Fibroblast of gingiva (primary cell): Measurements from ENCODE around the gene GPR65.

ENCODE experiments used
- DNase-seq: peaks from one replicate; pipeline ENCODE4 v3.0.0-alpha.2; 2011; ENCODE audit warnings: low read depth

Gene GPR65

GRCh38 chr14:88040146-88040545, 35.2 kb downstream of the GPR65 start:
- no peak for DNase-seq

GRCh38 chr14:88043529-88044443, 38.9 kb downstream of the GPR65 start:
- no peak for DNase-seq

DNA sequence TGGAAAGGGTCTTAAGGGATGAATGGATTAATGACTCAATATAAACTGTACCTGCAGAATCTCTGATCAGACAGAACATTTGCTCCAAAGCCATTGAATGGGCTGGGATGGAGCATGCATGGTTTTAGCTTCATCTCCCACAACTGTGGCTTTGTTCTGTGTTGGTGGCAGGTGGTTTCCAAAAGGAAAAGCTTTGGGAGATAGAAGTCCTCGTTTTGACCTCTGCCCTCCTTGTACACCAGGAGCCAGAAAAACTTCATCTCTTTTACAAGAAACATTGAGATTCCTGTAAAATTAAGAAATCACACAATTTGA, 39.5 kb downstream of the GPR65 start:
- no peak for DNase-seq

DNA sequence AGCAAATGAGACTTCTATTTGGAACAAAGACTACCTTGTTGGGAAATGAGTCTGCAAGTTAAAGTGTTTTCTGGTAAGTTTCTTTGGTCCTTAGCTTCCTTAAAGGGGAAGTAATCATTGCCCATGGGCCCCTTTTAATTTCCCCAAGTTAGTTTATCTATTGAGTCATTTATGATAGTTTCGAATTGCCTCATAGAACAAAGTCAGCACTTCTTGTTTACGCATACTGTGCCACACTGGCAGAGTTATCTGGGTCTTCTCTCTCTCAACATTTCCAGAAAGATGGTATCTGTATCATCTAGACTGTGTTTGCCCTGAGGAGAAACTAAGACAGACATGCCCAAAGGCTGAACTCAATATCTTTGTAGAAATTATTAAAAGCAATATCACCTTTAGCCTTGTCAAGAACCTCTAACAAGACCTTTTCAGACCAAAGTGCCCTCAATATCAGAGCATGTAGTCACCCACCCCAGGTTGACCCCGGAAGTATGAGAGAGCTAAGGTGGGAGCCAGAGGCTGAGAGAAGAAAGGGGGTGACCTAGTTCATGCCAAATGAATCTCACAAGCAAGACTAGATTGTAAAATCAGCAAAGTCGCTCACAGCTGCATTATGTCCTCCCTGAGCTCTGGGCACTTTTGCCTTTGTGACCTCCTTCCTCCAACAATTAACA, 40.0 kb downstream of the GPR65 start:
- no peak for DNase-seq

- DNase-seq, result no peak
These were observed 40.8 kb downstream of the GPR65 start for GRCh38 chr14:88045705-88046104.

DNA sequence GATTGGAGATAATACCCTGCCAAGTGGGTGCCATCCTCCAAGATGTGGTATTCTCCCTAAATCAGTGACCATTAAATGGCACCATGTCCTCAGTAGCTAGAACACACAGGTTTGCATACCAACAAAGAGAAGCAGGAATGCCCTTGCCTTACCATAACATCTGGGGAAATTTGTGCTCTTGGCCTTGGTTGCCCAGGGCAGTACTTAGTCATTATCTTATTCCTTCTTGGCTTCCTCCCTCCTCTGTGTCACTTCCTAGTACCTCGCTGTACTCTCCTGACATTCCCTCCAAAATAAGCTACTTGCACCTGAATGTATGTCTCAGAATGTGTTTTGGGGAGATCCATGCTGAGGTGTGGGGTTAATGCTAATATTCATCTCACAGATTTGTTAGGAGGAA, 43.4 kb downstream of the GPR65 start:
- DNase-seq, result no peak

DNA sequence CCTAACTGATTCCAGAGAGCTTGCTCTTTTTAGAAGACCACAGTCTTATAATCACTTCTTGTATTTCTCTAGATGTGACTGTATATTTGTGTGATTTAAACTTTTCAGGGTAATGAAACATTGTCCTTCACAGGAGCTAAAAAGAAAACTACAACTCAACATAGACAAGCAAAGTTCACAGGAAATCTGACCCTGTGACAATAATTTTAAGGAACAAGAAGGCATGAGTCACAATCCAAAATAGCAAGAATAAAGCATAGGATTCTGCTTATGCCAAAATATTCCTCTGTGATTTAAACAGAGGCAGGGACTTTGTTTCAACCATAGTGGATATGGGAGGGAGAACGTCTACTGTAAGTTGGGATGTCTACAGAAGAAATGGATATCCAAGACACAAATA, 44.3 kb downstream of the GPR65 start:
- no peak for DNase-seq

- no peak for DNase-seq
These were observed 45.0 kb downstream of the GPR65 start for GRCh38 chr14:88049936-88050335.

GRCh38 chr14:88060576-88060975, 55.6 kb downstream of the GPR65 start:
- DNase-seq, result no peak

- no peak for DNase-seq
These were observed 58.9 kb downstream of the GPR65 start for GRCh38 chr14:88063811-88064210.
